ENCODE measurements around the gene SLC43A2.

SLC43A2 gene

DNA sequence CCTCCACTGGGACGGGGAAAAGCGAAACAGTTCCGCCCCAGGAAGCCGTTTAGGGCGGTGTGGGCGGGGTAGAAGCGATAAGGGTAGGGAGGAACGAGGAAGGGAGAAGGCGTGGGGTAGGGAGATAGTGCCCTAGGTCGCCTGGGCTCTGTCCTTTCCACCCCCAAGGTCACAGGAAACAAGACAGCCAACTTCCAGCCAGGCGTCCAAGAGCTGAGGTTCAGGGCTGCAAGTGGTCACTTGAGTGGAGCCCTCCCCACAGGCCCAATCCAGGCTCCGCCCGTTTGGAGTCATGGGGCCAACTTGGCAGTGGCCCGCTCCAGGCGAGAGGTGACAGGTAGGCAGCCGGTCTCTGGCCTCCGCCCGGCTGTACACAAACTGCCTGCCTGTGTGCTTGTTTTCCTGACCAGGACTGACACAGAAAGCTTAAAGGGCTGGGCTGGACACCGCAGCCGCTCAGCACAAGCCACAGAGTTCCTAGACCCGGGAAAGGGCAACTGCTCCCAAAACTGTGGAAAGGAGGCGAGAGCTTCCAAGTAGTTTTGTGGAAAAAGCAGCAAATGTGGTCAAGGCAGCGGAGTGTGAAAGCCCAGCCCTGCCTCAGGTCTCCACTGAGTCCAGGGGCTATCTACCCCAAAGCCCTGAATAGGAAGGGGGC is 21.3 kb upstream of the SLC43A2 start, which contains the start of gene RILP (continued):
- TF ChIP-seq, protein P1, sequence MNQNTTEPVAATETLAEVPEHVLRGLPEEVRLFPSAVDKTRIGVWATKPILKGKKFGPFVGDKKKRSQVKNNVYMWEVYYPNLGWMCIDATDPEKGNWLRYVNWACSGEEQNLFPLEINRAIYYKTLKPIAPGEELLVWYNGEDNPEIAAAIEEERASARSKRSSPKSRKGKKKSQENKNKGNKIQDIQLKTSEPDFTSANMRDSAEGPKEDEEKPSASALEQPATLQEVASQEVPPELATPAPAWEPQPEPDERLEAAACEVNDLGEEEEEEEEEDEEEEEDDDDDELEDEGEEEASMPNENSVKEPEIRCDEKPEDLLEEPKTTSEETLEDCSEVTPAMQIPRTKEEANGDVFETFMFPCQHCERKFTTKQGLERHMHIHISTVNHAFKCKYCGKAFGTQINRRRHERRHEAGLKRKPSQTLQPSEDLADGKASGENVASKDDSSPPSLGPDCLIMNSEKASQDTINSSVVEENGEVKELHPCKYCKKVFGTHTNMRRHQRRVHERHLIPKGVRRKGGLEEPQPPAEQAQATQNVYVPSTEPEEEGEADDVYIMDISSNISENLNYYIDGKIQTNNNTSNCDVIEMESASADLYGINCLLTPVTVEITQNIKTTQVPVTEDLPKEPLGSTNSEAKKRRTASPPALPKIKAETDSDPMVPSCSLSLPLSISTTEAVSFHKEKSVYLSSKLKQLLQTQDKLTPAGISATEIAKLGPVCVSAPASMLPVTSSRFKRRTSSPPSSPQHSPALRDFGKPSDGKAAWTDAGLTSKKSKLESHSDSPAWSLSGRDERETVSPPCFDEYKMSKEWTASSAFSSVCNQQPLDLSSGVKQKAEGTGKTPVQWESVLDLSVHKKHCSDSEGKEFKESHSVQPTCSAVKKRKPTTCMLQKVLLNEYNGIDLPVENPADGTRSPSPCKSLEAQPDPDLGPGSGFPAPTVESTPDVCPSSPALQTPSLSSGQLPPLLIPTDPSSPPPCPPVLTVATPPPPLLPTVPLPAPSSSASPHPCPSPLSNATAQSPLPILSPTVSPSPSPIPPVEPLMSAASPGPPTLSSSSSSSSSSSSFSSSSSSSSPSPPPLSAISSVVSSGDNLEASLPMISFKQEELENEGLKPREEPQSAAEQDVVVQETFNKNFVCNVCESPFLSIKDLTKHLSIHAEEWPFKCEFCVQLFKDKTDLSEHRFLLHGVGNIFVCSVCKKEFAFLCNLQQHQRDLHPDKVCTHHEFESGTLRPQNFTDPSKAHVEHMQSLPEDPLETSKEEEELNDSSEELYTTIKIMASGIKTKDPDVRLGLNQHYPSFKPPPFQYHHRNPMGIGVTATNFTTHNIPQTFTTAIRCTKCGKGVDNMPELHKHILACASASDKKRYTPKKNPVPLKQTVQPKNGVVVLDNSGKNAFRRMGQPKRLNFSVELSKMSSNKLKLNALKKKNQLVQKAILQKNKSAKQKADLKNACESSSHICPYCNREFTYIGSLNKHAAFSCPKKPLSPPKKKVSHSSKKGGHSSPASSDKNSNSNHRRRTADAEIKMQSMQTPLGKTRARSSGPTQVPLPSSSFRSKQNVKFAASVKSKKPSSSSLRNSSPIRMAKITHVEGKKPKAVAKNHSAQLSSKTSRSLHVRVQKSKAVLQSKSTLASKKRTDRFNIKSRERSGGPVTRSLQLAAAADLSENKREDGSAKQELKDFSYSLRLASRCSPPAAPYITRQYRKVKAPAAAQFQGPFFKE (tag by site-specific recombination; IDR thresholded peaks at IDR 0.05; ENCODE audit: borderline replicate concordance): no peak
- TF ChIP-seq ZNF521 (tag by site-specific recombination; IDR thresholded peaks at IDR 0.05) (no peak), ZFP37 (tag by site-specific recombination; IDR thresholded peaks at IDR 0.05) (no peak), ZNF626 (tag by site-specific recombination; IDR thresholded peaks at IDR 0.05) (no peak), EGR2 (tag by site-specific recombination; IDR thresholded peaks at IDR 0.05; ENCODE audit: low read depth) (peak; percentile 90), ZNF501 (tag by site-specific recombination; IDR thresholded peaks at IDR 0.05) (no peak), ZNF654 (tag by site-specific recombination; IDR thresholded peaks at IDR 0.05; ENCODE audit: low read depth) (no peak), ZNF138 (tag by site-specific recombination; IDR thresholded peaks at IDR 0.05; ENCODE audit: borderline replicate concordance) (no peak), RBAK (tag by site-specific recombination; IDR thresholded peaks at IDR 0.05) (no peak), ZNF223 (tag by site-specific recombination; IDR thresholded peaks at IDR 0.05) (no peak), SETDB1 (IDR thresholded peaks at IDR 0.05; ENCODE audit: insufficient read length, low read length) (no peak), ZSCAN16 (tag by site-specific recombination; IDR thresholded peaks at IDR 0.05) (no peak), GLI4 (tag by site-specific recombination; IDR thresholded peaks at IDR 0.05) (no peak), MYNN (tag by site-specific recombination; IDR thresholded peaks at IDR 0.05; ENCODE audit: borderline replicate concordance) (no peak), YY2 (tag by site-specific recombination; IDR thresholded peaks at IDR 0.05) (no peak), ZNF354C (tag by site-specific recombination; IDR thresholded peaks at IDR 0.05; ENCODE audit: borderline replicate concordance, low read depth) (no peak)
- TF ChIP-seq, protein P2, sequence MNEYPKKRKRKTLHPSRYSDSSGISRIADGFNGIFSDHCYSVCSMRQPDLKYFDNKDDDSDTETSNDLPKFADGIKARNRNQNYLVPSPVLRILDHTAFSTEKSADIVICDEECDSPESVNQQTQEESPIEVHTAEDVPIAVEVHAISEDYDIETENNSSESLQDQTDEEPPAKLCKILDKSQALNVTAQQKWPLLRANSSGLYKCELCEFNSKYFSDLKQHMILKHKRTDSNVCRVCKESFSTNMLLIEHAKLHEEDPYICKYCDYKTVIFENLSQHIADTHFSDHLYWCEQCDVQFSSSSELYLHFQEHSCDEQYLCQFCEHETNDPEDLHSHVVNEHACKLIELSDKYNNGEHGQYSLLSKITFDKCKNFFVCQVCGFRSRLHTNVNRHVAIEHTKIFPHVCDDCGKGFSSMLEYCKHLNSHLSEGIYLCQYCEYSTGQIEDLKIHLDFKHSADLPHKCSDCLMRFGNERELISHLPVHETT (tag by site-specific recombination; IDR thresholded peaks at IDR 0.05): no peak
- TF ChIP-seq, protein P3, sequence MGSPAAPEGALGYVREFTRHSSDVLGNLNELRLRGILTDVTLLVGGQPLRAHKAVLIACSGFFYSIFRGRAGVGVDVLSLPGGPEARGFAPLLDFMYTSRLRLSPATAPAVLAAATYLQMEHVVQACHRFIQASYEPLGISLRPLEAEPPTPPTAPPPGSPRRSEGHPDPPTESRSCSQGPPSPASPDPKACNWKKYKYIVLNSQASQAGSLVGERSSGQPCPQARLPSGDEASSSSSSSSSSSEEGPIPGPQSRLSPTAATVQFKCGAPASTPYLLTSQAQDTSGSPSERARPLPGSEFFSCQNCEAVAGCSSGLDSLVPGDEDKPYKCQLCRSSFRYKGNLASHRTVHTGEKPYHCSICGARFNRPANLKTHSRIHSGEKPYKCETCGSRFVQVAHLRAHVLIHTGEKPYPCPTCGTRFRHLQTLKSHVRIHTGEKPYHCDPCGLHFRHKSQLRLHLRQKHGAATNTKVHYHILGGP (tag by site-specific recombination; IDR thresholded peaks at IDR 0.05): no peak
- TF ChIP-seq, protein P4, sequence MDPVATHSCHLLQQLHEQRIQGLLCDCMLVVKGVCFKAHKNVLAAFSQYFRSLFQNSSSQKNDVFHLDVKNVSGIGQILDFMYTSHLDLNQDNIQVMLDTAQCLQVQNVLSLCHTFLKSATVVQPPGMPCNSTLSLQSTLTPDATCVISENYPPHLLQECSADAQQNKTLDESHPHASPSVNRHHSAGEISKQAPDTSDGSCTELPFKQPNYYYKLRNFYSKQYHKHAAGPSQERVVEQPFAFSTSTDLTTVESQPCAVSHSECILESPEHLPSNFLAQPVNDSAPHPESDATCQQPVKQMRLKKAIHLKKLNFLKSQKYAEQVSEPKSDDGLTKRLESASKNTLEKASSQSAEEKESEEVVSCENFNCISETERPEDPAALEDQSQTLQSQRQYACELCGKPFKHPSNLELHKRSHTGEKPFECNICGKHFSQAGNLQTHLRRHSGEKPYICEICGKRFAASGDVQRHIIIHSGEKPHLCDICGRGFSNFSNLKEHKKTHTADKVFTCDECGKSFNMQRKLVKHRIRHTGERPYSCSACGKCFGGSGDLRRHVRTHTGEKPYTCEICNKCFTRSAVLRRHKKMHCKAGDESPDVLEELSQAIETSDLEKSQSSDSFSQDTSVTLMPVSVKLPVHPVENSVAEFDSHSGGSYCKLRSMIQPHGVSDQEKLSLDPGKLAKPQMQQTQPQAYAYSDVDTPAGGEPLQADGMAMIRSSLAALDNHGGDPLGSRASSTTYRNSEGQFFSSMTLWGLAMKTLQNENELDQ (tag by site-specific recombination; IDR thresholded peaks at IDR 0.05; ENCODE audit: low read depth): no peak
- TF ChIP-seq, protein P5, sequence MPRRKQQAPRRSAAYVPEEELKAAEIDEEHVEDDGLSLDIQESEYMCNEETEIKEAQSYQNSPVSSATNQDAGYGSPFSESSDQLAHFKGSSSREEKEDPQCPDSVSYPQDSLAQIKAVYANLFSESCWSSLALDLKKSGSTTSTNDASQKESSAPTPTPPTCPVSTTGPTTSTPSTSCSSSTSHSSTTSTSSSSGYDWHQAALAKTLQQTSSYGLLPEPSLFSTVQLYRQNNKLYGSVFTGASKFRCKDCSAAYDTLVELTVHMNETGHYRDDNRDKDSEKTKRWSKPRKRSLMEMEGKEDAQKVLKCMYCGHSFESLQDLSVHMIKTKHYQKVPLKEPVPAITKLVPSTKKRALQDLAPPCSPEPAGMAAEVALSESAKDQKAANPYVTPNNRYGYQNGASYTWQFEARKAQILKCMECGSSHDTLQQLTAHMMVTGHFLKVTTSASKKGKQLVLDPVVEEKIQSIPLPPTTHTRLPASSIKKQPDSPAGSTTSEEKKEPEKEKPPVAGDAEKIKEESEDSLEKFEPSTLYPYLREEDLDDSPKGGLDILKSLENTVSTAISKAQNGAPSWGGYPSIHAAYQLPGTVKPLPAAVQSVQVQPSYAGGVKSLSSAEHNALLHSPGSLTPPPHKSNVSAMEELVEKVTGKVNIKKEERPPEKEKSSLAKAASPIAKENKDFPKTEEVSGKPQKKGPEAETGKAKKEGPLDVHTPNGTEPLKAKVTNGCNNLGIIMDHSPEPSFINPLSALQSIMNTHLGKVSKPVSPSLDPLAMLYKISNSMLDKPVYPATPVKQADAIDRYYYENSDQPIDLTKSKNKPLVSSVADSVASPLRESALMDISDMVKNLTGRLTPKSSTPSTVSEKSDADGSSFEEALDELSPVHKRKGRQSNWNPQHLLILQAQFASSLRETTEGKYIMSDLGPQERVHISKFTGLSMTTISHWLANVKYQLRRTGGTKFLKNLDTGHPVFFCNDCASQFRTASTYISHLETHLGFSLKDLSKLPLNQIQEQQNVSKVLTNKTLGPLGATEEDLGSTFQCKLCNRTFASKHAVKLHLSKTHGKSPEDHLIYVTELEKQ (tag by site-specific recombination; IDR thresholded peaks at IDR 0.05; ENCODE audit: borderline replicate concordance): no peak
- TF ChIP-seq, protein P6, sequence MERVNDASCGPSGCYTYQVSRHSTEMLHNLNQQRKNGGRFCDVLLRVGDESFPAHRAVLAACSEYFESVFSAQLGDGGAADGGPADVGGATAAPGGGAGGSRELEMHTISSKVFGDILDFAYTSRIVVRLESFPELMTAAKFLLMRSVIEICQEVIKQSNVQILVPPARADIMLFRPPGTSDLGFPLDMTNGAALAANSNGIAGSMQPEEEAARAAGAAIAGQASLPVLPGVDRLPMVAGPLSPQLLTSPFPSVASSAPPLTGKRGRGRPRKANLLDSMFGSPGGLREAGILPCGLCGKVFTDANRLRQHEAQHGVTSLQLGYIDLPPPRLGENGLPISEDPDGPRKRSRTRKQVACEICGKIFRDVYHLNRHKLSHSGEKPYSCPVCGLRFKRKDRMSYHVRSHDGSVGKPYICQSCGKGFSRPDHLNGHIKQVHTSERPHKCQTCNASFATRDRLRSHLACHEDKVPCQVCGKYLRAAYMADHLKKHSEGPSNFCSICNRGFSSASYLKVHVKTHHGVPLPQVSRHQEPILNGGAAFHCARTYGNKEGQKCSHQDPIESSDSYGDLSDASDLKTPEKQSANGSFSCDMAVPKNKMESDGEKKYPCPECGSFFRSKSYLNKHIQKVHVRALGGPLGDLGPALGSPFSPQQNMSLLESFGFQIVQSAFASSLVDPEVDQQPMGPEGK (tag by site-specific recombination; IDR thresholded peaks at IDR 0.05): peak; percentile 14; the same call in 1 of the 2 replicates
